K562 (cell line): ENCODE data around the gene ZSCAN25. TPM values are rescaled to one million over a fixed set of nuclear protein-coding genes. Genes with fewer than 3 reads are reported as not detected.

ENCODE experiments used
- BRD4 ChIP-seq: fragments of 200-600 bp; sonication (generic); IDR thresholded peaks from 2 replicates; pipeline ENCODE4 v1.6.1; 2017; ENCODE audit warnings: inconsistent platforms
- MCM2 ChIP-seq: fragments of 450-650 bp; IDR thresholded peaks from 2 replicates; pipeline ENCODE4 v1.6.1; 2017; ENCODE audit warnings: low read depth, mild to moderate bottlenecking
- MXI1 ChIP-seq: IDR thresholded peaks from 2 replicates; pipeline ENCODE4 v1.6.1; 2011; ENCODE audit warnings: low read depth, mild to moderate bottlenecking, improper control_type of control experiment, low read length
- NELFE ChIP-seq: IDR thresholded peaks from 2 replicates; pipeline ENCODE4 v1.6.1; 2011; ENCODE audit warnings: mild to moderate bottlenecking; ENCODE audit not compliant: insufficient read depth, insufficient read length
- NKRF ChIP-seq: fragments of 450-650 bp; IDR thresholded peaks from 2 replicates; pipeline ENCODE4 v1.6.1; 2016; ENCODE audit warnings: borderline replicate concordance
- PHF8 ChIP-seq: fragments of 200-600 bp; sonication (generic); IDR thresholded peaks from 2 replicates; pipeline ENCODE4 v1.6.1; 2012; ENCODE audit warnings: mixed run types, mild to moderate bottlenecking, inconsistent platforms, low read length, moderate library complexity, borderline replicate concordance
- POLR2G ChIP-seq: fragments of 200-400 bp; formaldehyde crosslinking; IDR thresholded peaks from 2 replicates; pipeline ENCODE4 v1.6.1; 2017; ENCODE audit warnings: low read depth, mild to moderate bottlenecking, antibody characterized with exemption, low read length, moderate library complexity
- RCOR1 ChIP-seq, 2 experiments: IDR thresholded peaks; 2 replicates each; pipeline ENCODE4 v1.6.1; 2012; ENCODE audit warnings: low read depth in 2 of 2, low read length in 2 of 2, borderline replicate concordance in 1 of 2, improper control_type of control experiment in 1 of 2
- polyA plus RNA-seq, 8 experiments: library from polyadenylated mRNA; depleted of rRNA in 4 of 8; stranded (reverse) in 5 of 8; unstranded in 3 of 8; fragments of >200 nt; fragmentation: Nextera tagmentation in 2 of 8; fragmentation: Illumina TruSeq in 1 of 8; extraction: Ambion mirVana in 2 of 8; extraction: Trizol in 1 of 8; gene quantifications; 2 replicates each; pipeline versions ENCODE4 v1.2.1 to v1.2.3, GENCODE V29; 2011 to 2014; ENCODE audit warnings: inconsistent platforms in 1 of 8, missing spikeins in 1 of 8
- total RNA-seq, 7 experiments: library from RNA; depleted of rRNA in 6 of 7; stranded (reverse); fragments of >200 nt in 6 of 7; fragmentation: Illumina TruSeq in 2 of 7; extraction: Trizol in 2 of 7; gene quantifications; 2 replicates each; pipeline versions ENCODE4 v1.2.1 to v1.2.3, GENCODE V29; 2011 to 2021; ENCODE audit warnings: low replicate concordance in 1 of 7
- TF ChIP-seq, protein P1 (sequence below), 2 experiments: fragments of 450-650 bp; IDR thresholded peaks; 2 replicates each; pipeline ENCODE4 v1.6.1; 2018; ENCODE audit warnings: mild to moderate bottlenecking in 2 of 2, low read depth in 1 of 2; ENCODE audit not compliant: partially characterized antibody in 2 of 2
- TF ChIP-seq, protein P2 (sequence below), 2 experiments: fragments of 450-650 bp in 1 of 2; sonication (generic) in 1 of 2; formaldehyde crosslinking in 1 of 2; IDR thresholded peaks; 2 replicates each; pipeline versions ENCODE4 v1.7.1 to v1.9.0; 2016 to 2022; ENCODE audit warnings: inconsistent platforms in 1 of 2, mild to moderate bottlenecking in 1 of 2, missing genetic modification reagents in 1 of 2

Gene ZSCAN25
- total and polyA plus RNA-seq, 9 of the 15 experiments (the other 6 are each of a cell fraction or from before 2014, with no cell fraction given): 0.94 to 18.4 (median 12.8) TPM

DNA sequence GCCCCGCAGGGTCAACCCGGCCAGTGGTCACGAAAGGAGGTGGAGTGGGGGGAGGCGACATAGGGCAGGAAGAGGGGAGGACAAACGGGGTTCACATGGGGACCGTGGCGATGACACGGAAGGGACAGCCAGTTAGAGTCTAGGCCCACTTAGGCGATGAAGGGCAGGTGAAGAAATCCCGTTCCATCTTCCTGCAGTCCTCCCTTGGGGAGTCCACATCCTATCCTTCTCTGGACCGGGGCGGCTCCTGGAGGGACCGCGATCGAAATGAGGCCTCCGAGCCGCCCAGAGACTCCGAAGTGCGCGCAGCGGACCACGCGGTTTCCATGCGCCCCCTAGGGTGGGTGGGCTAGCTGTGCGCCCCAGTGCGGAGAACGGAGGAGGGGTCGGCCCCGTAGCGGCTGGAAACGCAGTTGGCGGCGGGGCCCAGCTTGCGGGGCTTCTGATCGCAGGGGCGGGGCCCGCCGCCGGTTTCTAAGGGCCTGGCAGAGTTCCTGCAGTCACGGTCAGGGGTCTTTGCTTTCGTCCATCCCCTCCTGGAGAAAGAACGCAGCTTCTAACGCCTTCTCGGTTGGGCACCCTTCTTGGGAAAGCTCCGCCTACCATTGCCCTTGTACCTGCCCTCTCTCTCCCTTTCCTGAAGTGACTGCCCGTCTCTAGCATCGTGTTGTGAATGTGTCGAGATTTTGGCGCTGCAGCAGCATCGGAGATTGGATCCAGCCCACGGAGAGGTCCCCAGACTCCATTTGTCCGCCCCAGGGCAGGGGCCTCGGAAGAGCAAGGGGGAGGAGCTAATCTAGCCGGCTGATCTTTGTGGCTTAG lies 36.6 kb upstream of the ZSCAN25 start (continued):
- TF ChIP-seq, protein P1, sequence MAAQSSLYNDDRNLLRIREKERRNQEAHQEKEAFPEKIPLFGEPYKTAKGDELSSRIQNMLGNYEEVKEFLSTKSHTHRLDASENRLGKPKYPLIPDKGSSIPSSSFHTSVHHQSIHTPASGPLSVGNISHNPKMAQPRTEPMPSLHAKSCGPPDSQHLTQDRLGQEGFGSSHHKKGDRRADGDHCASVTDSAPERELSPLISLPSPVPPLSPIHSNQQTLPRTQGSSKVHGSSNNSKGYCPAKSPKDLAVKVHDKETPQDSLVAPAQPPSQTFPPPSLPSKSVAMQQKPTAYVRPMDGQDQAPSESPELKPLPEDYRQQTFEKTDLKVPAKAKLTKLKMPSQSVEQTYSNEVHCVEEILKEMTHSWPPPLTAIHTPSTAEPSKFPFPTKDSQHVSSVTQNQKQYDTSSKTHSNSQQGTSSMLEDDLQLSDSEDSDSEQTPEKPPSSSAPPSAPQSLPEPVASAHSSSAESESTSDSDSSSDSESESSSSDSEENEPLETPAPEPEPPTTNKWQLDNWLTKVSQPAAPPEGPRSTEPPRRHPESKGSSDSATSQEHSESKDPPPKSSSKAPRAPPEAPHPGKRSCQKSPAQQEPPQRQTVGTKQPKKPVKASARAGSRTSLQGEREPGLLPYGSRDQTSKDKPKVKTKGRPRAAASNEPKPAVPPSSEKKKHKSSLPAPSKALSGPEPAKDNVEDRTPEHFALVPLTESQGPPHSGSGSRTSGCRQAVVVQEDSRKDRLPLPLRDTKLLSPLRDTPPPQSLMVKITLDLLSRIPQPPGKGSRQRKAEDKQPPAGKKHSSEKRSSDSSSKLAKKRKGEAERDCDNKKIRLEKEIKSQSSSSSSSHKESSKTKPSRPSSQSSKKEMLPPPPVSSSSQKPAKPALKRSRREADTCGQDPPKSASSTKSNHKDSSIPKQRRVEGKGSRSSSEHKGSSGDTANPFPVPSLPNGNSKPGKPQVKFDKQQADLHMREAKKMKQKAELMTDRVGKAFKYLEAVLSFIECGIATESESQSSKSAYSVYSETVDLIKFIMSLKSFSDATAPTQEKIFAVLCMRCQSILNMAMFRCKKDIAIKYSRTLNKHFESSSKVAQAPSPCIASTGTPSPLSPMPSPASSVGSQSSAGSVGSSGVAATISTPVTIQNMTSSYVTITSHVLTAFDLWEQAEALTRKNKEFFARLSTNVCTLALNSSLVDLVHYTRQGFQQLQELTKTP (IDR thresholded peaks at IDR 0.05; ENCODE audit: low read depth in 1 of 2, partially characterized antibody in 2 of 2): no peak
- TF ChIP-seq POLR2G (peak; percentile 62), NKRF (no peak), NELFE (no peak), RCOR1 (IDR thresholded peaks at IDR 0.05; ENCODE audit: borderline replicate concordance in 1 of 2, low read depth in 2 of 2, low read length in 2 of 2) (no peak), PHF8 (no peak), MXI1 (no peak), BRD4 (no peak), MCM2 (no peak)
- TF ChIP-seq, protein P2, sequence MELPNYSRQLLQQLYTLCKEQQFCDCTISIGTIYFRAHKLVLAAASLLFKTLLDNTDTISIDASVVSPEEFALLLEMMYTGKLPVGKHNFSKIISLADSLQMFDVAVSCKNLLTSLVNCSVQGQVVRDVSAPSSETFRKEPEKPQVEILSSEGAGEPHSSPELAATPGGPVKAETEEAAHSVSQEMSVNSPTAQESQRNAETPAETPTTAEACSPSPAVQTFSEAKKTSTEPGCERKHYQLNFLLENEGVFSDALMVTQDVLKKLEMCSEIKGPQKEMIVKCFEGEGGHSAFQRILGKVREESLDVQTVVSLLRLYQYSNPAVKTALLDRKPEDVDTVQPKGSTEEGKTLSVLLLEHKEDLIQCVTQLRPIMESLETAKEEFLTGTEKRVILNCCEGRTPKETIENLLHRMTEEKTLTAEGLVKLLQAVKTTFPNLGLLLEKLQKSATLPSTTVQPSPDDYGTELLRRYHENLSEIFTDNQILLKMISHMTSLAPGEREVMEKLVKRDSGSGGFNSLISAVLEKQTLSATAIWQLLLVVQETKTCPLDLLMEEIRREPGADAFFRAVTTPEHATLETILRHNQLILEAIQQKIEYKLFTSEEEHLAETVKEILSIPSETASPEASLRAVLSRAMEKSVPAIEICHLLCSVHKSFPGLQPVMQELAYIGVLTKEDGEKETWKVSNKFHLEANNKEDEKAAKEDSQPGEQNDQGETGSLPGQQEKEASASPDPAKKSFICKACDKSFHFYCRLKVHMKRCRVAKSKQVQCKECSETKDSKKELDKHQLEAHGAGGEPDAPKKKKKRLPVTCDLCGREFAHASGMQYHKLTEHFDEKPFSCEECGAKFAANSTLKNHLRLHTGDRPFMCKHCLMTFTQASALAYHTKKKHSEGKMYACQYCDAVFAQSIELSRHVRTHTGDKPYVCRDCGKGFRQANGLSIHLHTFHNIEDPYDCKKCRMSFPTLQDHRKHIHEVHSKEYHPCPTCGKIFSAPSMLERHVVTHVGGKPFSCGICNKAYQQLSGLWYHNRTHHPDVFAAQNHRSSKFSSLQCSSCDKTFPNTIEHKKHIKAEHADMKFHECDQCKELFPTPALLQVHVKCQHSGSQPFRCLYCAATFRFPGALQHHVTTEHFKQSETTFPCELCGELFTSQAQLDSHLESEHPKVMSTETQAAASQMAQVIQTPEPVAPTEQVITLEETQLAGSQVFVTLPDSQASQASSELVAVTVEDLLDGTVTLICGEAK (IDR thresholded peaks at IDR 0.05): 0 out of 2 replicates have a peak, but pooled peaks have one; percentile 1
- TF ChIP-seq, protein P2 (CRISPR knock-in tag; IDR thresholded peaks at IDR 0.05): no peak
